Retina (tissue), 1 donor: ENCODE measurements around the gene KHSRP.

Experiments used
- DNase-seq: peaks from one replicate; pipeline ENCODE4 v3.0.0-alpha.2; 2016

The KHSRP gene

GRCh38 chr19:6384381-6384780 is 40.2 kb downstream of the KHSRP start:
- no peak for DNase-seq

GRCh38 chr19:6383188-6383587 is 41.4 kb downstream of the KHSRP start:
- no peak for DNase-seq

- DNase-seq = no peak
Measured at GRCh38 chr19:6381030-6381750, 43.4 kb downstream of the KHSRP start.

GRCh38 chr19:6379744-6380143 is 44.9 kb downstream of the KHSRP start:
- DNase-seq = no peak

- DNase-seq = peak; percentile 51
Measured at GRCh38 chr19:6378486-6378885, 46.1 kb downstream of the KHSRP start.

GRCh38 chr19:6378041-6378440 is 46.6 kb downstream of the KHSRP start:
- peak; percentile 28 for DNase-seq

- DNase-seq = no peak
Measured at GRCh38 chr19:6376512-6377190, 48.0 kb downstream of the KHSRP start.

GRCh38 chr19:6375411-6376010 is 49.1 kb downstream of the KHSRP start, which contains the start of gene PSPN:
PSPN (minus strand) TSS chr19:6375933; CDS start chr19:6375849, 84 bp downstream.
- DNase-seq = no peak

- DNase-seq = no peak
Measured at GRCh38 chr19:6374711-6375410, 49.8 kb downstream of the KHSRP start.

GRCh38 chr19:6374161-6374709 is 50.4 kb downstream of the KHSRP start:
- no peak for DNase-seq

GRCh38 chr19:6373813-6374108 is 50.9 kb downstream of the KHSRP start:
- peak; percentile 18 for DNase-seq

GRCh38 chr19:6373096-6373812 is 51.4 kb downstream of the KHSRP start:
- DNase-seq = peak; percentile 67

GRCh38 chr19:6372594-6373095 is 52.0 kb downstream of the KHSRP start, which contains the start of gene ALKBH7:
ALKBH7 (plus strand) TSS chr19:6372794; CDS start chr19:6372821, 27 bp downstream.
- DNase-seq = peak; percentile 98

- DNase-seq = no peak
Measured at GRCh38 chr19:6364353-6364752, 60.3 kb downstream of the KHSRP start.
